Stimulated activated CD8-positive, alpha-beta memory T cell treated with anti-CD3 and anti-CD28 coated beads, Interleukin-15, amount 100 ng/mL, for 1 hour (primary cell): ENCODE data around the gene GUCA2A.

Experiments
- DNase-seq: peaks from one replicate; pipeline ENCODE4 v3.0.0-alpha.2; 2020; ENCODE audit warnings: low read depth

The GUCA2A gene

DNA sequence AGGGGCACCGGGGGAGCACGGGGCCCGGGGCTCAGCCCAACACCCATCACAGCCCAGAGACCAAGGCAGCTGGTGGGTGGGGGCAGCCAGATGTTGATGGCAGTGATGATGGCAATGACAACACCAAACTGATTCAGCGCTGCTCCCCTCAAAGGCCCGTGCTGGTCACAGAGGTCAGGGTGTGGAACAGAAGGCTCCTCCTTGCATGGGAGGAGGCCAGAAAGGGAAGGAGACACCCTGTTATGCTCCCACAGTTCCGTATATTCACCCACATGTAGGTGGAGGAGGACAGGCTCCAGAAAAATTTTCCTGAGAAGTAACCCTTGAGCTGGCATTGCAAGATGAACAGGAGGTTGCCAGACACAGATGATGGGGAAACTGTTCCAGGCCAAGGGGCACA, 10.9 kb downstream of the GUCA2A start:
- DNase-seq = no peak

DNA sequence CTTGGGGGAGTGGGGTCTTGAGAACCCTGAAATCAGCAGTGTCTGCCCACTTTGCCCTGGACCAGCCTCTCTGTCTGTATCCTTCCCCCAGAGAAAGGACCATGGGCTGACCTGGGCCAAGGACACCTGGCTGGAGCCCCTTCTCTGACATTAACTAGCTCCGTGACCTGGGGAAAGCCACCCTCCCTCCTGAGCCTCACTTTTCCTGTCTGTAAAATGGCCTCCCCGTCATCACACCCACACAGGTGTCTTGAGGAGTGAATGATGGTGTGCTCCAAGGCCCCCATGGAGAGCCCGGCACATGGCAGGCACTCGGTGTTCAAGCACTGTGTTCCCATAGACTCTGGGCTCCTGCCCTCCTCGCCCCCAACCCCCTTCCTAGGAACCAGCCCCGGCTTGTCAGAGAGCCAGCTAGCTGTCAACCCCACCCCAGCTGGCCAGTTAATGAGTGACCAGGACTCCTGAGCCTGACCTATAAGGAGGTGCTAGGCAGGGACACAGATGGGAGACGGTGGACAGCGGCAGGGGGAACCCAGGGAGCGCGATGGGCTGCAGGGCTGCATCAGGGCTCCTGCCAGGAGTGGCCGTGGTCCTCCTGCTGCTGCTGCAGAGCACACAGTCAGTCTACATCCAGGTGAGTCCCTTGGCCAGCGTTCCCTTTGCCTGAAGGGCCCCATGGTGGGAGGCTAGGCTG, 11.5 kb downstream of the GUCA2A start, which contains the start of gene GUCA2B:
TSS of gene GUCA2B (plus strand) at position 504 of the 694 bp plus-strand sequence. CDS start at position 545, 41 bp downstream.
- DNase-seq = no peak

DNA sequence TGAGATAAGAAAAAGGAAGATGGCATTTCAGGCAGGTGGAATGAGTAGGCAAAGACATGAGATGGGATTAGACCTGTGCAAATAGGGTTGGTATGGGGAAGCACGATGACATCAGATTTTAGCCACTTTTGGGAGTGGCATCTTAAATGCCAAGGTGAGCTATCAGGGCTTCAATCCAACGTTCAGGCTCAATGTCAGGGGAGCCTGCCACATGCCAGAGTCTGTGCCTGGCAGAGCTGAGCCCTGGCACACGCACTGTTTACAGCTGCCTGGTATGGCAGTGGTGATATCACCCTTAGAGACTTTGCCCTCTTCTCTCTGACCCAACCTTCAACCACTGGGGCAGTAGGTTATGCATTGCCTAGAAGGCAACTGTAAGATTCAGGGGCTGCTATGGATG, 12.4 kb downstream of the GUCA2A start:
- no peak for DNase-seq

DNA sequence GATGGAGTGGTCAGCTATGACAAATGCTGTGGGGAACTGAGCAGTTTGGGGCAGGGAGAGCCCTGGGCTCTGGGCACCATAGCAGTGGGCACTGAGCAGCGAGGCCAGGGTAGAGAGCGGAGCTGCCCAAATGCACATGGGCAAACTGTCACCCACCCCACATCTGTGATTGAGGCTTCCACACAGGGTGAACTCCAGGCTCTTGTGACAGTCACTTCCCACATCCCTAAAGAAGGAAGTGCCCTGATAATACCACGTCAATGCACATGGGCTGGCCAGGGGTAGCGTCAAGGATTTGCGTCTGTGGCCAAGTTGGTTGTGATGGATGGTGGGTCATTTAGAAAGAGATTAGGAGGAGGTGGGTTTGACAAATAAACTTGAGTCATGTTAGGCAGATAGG, 13.9 kb downstream of the GUCA2A start:
- no peak for DNase-seq

GRCh38 chr1:42148166-42148565, 16.4 kb downstream of the GUCA2A start:
- no peak for DNase-seq

GRCh38 chr1:42146626-42147320, 17.8 kb downstream of the GUCA2A start:
- peak; percentile 32 for DNase-seq

DNA sequence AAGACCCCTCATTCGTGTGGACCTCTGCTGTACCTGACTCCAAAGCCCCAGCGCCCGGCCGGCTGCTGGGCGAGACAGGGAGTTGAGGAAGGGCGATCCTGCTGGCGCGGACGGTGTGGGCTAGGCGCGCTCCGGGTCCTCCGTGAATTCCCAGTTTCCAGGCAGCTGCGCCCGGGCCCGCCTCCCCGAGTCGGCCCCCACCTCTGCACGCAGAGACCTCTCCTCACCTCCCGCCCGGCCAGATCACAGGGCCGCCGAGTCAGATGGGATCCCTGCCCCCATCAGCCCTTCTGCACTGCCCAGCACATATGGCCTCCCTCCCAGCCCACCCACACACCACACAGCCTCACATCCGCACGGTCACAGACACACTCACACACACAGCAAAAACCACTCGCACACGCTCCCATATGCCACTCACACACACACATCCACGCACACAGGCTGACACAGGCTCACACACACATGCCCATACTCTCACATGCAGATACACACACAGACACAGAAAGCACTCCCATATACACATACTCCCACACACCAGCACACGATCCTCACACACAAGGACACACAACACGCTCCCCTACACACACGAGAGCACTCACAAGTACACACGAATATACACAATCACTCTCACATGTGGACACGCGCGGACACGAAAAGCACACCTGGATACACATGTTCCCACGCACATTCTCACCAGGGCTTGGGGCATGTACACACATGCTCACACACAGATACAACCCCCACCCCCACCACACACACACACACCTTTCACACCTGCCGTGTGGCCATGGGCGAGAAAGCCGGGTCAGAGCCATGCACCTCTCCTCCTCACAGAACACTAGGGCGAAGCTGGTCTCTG, 18.6 kb downstream of the GUCA2A start:
- no peak for DNase-seq

GRCh38 chr1:42145389-42145716, 19.2 kb downstream of the GUCA2A start:
- DNase-seq = no peak

GRCh38 chr1:42144711-42145388, 19.7 kb downstream of the GUCA2A start:
- DNase-seq = no peak

DNA sequence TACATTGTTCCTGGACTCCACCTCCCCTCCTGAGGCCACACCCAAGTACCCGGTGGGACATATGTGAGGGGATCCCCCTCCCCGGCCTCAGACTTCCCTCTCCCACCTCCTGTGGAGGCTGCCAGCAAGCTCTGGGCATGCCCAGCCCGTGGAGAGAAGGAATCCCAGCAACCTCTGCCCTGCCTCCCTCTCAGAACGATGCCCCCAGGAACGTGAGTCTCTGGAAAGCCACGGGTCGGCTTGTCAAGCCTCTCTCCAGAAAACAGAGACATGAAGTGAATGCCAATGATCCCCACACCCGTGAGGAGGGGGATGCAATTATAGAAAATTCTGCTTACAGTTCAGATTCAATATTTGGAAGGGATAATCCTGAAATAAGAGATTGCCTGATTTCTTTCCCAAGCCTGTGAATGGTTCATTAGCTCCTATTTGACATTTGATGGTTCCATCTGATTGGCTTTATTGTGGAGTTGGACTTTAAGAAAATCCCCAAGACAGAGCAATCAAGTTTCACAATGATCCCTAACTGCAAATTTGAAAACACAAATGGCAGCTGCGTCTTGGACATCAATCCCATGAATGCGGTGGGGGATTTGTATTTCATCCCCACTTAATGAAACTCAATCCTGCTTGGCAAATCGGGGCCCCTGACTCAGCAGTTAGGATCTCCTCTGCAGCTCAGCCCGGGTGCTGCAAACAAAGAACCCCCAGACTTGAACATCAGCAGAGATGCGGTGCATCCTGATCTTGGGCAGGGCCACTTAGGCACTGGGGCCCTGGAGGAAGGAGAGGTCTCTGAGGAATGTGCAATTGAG, 20.4 kb downstream of the GUCA2A start:
- DNase-seq = no peak

DNA sequence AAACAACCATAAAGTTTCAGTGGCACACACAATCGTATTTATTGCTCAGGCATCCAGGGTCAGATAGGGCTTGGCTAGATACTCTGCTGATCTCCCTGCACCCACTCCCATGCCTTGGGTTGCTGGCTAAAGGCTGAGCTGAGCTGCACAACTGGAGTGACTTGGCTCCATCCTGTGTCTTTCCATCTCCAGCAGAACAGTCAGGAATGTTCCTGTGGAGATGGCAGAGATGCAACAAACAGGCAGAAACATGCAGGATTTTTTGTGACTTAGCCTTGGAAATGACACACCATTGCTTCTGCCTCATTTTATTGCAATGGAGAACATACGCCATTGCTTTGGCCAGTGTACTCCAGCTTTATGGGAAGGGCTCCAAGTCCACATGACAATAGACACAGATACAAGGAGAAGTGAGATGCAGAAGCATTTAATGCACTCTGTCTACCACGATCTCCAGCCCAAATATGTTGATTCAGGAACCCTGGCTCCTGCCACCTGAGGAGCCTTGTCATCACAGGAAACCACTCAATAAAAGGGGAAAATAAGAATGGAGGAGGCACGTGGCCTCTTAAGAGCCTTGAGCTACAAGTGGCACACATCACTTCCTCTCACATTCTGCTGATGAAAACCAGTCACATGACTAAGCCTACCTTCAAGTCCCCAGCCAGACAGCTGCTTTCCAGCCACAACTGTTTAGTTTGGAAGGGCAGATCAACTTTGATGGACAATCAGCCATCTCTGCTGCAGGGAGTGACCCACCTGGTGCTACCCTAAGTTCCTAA, 21.5 kb downstream of the GUCA2A start:
- DNase-seq = no peak

DNA sequence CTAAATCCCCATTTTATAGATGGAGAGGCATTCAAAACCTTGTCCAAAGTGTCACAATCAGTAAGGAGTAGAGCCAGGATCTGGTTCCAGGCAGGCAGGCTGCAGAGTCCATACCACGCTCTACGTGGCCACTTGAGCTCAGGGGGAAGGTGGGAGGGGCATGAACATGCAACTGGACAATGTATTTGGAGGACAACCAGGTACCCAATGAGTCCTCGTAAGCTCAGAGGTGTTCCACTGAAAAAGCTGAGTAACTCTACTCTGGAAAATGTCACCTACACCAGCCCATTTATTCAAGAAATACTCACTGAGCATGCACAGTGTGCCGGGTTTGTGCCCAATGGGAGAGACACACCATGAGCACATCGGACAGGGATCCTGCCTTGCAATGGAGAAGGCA, 22.6 kb downstream of the GUCA2A start:
- no peak for DNase-seq

DNA sequence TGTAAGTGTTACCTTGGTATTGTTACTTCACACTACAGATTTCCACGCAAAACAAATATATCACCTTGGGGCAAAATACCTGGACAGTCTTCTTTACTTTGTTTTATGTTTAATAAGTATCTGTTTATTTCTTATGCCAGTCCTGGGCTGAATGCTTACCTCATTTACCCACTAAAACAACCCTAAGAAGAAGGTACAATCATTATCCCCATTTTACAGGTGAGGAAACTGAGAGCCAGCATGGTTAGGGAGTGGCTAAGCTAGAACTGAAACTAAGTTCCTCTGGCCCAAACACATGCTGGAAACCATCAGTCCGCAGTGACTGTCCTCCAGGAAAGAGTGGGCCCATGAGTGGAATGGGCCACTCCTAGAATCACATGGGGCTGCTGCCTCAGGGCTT, 24.4 kb downstream of the GUCA2A start:
- no peak for DNase-seq

DNA sequence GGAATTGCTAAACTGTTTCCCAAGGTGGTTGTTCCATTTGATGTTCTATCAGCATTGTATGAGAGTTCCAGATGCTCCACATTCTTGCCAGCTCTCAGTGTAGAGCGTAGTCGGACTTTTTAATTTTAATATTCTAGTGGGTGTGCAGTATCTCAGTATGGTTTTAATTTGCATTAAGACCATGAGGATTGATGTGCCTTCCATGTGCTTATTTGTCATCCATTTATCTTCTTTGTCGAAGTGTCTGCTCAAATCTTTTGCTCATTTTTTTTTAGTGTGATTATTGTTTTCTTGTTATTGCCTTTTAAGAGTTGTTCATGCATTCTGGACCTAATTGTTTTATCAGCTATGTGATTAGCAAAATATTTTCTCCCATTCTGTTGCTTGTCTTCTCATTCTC, 25.1 kb downstream of the GUCA2A start:
- DNase-seq = no peak

DNA sequence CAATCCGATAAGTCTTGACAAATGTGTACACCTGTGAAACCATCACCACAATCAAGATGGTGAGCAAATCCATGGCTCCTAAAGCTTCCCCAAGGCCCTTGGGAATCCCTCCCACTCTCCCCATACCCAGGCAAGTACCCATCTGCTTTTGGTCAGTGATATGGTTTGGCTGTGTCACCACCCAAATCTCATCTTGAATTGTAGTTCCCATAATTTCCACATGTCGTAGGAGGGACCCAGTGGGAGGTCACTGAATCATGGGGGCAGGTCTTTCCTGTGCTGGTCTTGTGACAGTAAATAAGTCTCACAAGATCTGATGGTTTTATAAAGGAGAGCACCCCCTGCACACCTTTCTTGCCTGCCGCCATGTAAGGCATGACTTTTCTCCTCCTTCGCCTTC, 26.0 kb downstream of the GUCA2A start:
- DNase-seq = no peak

DNA sequence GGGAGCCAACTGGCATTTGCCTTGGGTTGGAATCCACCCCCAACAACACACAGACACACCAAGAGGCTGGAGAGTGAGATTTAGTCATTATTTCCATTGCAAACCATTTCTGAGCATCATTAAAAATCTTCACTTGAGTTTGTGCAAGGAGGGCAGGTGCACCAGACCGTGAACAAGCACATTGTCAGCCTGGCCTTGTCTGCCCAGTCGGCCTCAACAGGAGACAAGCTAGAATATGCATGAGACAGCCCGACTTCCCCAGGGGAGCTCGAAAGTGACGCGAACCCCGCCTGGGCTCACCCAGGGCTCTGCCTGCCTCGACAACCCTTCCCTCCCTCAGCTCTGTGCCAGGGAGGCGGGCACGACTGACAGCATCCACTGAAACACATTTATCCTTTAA, 26.8 kb downstream of the GUCA2A start:
- DNase-seq = no peak

GRCh38 chr1:42136466-42136865, 28.1 kb downstream of the GUCA2A start:
- DNase-seq = no peak

DNA sequence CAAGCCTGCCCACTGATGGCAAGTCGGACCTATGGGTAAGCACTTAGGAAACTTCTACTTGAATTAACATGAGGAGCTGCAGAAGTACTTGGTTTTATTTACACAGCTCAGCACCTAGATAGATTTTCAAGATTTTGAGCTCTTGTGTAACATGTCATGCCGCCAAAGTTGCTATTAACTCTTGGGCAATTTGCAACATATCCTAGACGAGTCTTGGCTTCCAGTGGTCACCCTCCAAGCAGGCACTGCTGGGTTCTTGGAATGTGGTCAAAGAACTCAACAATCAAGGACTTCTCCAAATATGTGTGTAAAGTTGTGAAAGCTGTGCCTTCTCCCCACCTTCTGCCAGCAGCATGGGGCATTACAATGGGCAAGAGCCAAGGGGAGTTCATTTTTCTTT, 29.1 kb downstream of the GUCA2A start:
- no peak for DNase-seq

GRCh38 chr1:42133809-42134526, 30.6 kb downstream of the GUCA2A start:
- no peak for DNase-seq

DNA sequence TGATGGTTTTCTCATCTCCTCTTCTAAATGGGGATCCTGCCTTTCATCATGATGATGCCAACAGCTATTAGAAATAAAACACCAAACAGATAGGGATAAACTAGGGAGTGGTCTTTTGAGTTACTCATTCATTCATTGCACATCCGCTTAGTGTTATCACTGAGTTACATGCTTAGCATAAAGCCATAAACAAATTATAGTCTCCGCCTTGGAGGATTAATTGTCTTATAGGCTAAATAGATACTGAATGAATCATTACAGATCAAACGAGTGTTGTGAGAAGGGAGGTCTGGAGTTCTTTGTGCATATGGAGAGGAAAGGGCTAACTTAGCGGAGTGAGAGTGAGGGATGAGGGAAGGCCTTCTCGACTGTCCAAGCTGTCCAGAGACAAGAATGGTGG, 31.2 kb downstream of the GUCA2A start:
- DNase-seq = no peak
